HG03442 (cell line): ENCODE measurements around the gene UQCR11.

Source experiments
- ATAC-seq: cut with Tn5 transposase; IDR thresholded peaks from one replicate; pipeline ENCODE4 v1.9.1; 2021; ENCODE audit warnings: mild to moderate bottlenecking, moderate library complexity; ENCODE audit not compliant: unreplicated experiment

UQCR11 gene

GRCh38 chr19:1592755-1593500 is 12.3 kb downstream of the UQCR11 start, which contains the start of gene MBD3:
Gene MBD3 (minus strand): TSS chr19:1592865. CDS start chr19:1592631, 234 bp downstream.
- ATAC-seq, result peak; percentile 57

- peak; percentile 64 for ATAC-seq
Observed at GRCh38 chr19:1592024-1592754, 13.1 kb downstream of the UQCR11 start.

DNA sequence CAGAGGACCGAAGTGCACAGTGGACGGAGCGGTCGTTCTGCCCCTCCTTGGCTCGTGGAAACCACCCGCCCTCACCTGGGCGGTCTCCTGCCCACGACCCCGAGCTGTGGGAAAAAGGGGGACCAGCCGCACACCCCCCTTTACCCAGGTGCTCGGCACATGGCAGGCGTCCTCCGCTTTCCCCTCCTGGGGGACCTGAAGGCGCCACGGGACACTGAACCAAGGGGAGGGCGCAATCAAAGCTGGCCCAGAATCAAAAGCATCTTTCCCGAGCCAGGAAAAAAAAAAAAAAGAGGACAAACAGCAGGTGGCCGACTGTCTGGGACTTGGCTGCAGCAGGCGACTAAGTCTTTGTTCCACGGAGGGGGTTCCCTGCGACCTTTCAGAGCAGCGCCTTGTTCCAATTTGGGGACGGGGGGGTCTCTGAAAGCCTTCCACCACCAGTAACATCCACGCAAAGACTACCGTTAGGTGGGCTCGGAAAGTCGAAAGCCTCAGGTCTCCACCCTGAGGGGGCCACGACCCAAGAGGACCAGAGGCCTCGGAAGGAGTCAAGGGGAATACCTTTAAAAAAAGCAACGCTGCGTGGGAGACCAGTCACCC is 13.7 kb downstream of the UQCR11 start:
- ATAC-seq, result peak; percentile 2

DNA sequence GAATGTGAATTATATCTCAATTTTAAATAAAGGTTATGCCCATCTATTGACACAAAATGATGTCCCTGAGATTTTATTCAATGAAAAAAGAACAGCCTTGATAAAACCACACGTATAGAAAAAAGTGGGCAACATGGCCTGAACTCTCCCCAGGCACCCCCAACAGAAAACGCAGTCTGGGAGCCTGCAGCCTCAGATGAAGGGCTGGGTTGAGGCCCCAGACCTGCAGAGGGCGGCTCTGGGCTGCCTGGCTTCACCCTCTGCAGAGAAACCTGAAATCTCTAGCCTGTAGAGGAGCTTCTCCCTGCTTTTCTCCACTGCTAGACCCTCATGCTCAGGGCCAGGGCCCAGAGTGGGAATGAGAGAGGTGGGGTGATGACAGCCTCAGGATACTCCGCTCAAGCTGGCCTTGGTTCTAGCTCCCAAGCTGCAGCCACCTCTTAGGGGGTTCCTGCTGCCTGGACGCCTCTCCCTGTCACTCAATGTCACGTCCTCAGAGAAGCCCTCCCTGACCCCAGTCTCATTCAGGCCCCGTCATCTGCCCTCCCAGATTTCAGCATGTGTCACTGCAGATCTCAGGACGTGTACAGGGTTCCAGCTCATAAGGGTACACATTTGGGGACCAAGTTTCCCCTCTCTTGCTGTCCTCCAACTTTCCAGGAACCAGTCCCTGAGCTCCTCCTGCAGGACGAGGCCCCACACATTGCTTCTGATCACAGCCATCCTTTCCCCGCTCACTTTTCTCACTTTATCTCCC is 14.4 kb downstream of the UQCR11 start:
- ATAC-seq, result no peak

DNA sequence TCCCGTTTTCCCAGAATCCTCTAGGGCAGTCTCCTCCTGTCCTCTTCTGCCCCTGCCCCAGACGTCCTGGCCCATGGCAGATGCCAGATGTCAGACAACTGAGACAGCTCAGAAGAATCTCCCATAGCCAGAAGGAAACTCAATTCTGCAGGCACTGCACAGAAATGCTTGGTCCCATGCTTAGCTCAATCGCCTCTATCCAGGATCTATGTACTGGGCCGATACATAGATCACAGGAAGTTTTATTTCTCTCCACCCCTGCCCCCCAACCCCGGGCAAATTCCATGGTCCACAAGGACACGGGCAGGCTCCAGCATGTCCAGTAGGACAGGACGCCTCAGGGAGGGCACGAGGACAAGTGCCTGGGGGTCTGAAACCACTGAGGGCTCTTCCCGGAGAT is 17.4 kb downstream of the UQCR11 start:
- no peak for ATAC-seq

DNA sequence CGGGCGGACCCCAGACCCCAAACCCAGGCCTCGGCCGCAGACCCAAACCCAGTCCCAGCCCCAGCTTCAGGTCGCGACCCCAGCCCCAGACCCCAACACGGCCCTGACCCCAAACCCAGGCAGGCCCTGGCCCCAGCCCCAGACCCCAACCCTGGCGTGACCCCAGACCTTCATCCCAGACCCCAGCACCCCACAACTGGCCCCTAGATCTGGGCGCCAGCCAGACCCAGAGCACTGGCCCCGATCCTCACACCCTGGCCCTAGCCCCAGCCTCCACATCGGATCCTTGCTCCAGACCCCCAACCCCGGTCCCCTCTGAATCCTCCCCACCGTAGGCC is 20.1 kb downstream of the UQCR11 start:
- no peak for ATAC-seq

DNA sequence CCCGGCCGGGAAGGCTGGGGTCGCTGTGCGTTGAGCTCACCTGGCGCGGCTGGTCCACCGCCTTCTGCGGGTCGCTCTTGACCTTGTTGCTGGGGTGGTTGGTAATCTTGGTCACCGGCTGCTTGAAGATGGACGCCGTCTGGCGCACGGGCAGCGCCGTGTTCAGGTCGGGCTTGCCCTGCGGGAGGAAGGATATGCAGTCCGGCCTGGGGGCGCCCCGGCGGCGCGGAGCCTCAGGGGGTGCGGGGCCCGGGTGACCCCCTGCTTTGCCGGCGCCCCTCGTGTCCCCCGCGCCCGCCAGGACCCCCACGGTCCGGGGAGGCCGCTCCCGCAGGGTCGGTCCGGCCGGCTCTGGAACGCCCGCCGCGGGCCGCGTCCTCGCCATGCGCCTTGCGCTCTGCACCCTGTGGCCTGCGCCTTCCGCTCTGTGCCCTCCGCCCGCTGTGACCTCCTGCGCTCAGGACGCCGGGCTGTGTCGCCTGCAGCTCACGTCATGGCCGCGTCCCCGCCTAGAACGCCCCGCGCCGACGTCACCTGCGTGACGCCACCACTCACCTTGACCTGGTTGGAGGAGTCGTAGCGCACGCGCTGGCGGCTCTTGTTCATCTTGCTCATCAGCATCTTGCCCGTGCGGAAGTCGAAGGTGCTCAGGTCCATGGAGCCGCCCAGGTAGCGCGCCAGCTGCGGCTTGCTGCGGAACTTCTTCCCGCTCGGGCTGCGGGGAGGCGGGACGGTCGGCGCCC is 20.6 kb downstream of the UQCR11 start:
- no peak for ATAC-seq

DNA sequence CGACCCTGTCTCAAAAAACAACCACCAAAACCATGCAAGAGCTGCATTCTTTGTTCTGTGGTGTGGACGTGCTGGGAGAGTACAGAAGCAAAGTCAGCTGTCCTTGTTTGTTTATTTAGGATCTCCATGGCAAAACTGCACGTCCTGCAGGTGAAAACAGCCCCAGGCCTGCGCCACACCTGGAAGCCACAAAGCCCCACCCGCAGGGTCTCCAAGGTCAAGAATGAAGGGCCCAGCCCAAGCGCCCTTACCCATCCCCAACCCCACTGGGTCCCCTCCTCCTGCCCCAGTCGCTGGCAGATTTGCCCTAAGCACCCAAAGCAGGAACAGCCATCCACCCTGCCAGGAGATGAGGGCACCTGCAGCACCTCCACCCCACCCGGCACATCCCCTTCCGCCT is 23.1 kb downstream of the UQCR11 start:
- ATAC-seq, result no peak

DNA sequence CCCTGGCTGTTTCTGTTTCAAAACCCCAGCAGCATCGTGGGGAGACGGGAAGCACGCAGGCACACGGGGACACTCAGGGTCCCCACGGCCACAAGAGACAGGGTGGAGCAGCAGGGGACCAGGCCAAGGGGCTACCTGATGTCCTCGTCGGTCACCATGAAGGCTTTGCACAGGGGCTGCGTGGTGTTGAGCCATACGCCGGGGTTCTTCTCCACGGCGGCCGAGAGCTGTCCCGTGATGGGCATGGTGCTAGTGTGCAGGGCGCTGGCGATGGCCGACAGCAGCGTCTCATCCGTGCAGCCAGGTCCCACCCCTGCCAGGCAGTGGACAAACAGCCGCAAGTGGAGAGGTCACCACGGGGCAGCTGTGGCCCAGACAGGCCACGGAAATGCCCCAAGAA is 24.3 kb downstream of the UQCR11 start:
- ATAC-seq, result no peak

GRCh38 chr19:1580382-1580781 is 24.9 kb downstream of the UQCR11 start:
- no peak for ATAC-seq

GRCh38 chr19:1579222-1579621 is 26.0 kb downstream of the UQCR11 start:
- ATAC-seq, result no peak

GRCh38 chr19:1577929-1578618 is 27.2 kb downstream of the UQCR11 start:
- ATAC-seq, result no peak

DNA sequence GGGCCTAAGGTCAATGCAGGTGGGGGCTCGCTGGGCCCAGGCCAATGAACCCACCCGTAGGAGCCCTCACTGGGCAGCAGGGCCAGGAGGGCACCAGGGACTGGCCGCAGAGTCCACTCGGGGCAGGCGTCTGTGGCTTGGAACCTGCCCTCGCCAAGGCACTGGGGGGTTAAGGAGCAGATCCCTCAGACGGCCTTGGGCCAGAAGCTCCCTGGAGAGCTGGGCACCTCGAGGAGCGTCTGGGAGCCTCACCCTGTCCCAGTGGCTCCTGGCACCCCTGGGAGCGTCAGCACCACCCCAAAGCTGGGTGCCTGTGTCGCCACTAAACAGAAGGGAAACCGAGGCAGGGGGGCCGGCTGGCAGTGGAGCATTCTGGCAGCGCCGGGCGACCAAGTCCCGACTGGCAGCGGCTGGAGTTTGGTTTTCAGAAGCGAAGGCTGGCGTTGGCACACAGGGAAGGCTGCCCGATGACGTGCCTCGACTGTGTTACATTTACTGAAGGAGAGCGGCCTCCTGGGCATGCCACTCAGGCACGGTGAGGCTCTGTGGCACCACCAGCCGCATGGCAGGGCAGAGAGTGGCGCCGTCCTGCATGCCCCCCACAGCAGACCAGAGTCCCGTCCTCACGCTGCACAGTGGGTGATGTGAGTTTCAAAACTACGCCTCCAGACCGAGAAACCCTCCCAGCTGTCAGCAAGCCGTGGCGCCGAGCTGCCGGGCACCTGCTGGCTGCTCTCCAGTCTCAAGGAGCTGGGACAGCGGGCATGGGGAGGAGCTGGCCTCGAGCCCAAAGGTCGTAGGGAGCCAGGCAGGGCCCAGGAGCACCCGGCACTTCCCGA is 28.0 kb downstream of the UQCR11 start:
- no peak for ATAC-seq

GRCh38 chr19:1576242-1577089 is 28.8 kb downstream of the UQCR11 start:
- no peak for ATAC-seq

DNA sequence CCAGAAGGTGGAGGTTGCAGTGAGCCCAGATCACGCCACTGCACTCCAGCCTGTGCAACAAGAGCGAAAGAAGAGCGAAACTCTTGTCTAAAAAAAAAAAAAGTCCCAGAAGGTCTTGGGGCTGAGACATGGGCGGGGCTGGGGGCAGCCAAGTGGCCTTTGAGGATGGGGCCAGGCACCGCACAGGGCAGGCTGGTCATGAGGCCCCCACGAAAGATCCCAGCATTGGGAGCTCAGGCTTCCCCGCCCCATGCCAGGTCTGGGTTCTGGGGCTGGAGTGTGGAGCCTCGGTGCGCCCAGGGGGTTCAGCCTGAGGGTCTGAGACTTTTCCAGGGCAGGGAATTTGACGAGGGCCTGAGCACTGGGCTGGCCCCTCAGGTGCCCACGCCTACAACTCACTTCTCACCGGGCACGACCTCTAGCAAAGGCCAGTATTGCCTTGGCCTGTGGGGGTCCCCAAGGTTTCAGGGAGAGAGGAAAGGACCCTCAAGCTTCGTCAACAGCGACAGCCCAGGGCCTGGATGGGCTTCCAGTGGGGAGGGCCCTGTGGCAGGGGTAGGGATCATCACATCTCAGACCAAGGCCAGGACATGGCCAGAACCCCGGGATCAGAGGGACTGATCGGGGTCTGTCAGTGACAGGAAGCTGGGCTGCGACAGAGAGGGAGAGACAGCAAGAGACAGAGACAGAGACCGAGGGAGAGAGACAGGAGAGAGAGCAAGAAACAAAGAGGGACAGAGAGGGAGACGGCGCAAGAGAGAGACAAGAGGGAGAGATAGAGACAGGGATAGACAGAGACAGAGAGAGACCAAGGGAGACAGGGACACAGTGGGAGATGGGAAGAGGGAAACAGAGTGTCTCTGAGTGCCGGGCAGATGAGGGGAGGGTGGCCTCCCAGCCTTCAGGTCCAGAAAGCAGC is 29.7 kb downstream of the UQCR11 start:
- no peak for ATAC-seq

DNA sequence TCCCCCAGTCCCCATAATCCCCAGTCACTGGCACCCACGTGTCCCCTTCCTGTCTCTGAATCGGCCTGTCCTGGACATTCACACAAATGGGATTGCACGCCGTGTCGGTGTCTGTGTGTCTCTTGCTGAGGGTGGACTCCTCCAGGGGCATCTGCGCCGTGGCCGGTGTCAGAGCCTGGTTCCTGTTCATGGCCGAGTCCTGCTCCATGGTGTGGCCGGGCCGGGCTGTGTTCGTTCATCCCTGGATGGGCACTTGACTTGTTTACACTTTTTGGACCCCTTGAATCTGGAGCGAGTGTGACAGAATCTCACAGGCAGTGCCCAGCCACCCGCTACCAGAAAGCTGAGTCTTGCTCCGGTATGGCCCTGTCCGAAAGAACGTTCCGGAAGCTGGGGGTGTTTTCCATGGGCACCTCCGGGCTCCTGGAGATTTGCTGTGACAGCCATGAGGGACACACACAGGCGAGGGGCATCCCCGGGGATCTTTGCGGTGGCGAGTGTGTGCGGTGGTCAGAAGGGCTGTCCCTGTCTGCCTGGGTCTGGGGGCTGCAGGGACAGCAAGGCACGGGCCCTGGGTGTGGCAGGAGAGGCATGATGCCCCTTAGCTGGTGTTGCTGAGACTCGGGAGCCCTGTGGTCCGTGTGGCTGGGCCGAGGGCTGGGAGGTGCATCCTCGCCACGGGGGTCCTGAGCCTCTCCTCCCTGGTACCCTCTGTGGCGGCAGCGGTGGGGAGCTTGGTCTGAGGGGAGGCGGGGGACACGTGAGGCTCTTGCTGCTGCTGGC is 30.7 kb downstream of the UQCR11 start:
- no peak for ATAC-seq
